Neural crest cell (in vitro differentiated cells): ENCODE results near the gene MYO5A. TPM values are rescaled to one million over a fixed set of nuclear protein-coding genes. Genes with fewer than 3 reads are reported as not detected.
"Not testable (repeated sequence)": the region's sequence is repeated elsewhere in the genome, so short reads cannot be mapped to it uniquely, and the experiment has no call there.

Experiments
- DNase-seq: peaks from one replicate; pipeline ENCODE4 v3.0.0; 2021; ENCODE audit warnings: low read depth, mixed read lengths, low spot score
- H3K27ac Mint-ChIP-seq: one replicate; pipeline ENCODE4 v1.8.0; 2021; ENCODE audit warnings: mild to moderate bottlenecking, mixed read lengths; ENCODE audit not compliant: unreplicated experiment
- H3K27me3 Mint-ChIP-seq: 2 replicates; pipeline ENCODE4 v1.8.0; 2021; ENCODE audit warnings: low read depth, mild to moderate bottlenecking, mixed read lengths
- H3K36me3 Mint-ChIP-seq: 2 replicates; pipeline ENCODE4 v1.8.0; 2021; ENCODE audit warnings: low read depth, mild to moderate bottlenecking, mixed read lengths
- H3K4me1 Mint-ChIP-seq: 2 replicates; pipeline ENCODE4 v1.8.0; 2021; ENCODE audit warnings: mixed read lengths
- H3K4me3 Mint-ChIP-seq: one replicate; pipeline ENCODE4 v1.8.0; 2021; ENCODE audit warnings: mild to moderate bottlenecking, mixed read lengths
- H3K9me3 Mint-ChIP-seq: 2 replicates; pipeline ENCODE4 v1.8.0; 2021; ENCODE audit warnings: mixed read lengths
- CTCF ChIP-seq: fragments of 200-600 bp; sonication (generic); conservative IDR thresholded peaks from 2 replicates; pipeline ENCODE4 v1.5.0; 2021; ENCODE audit warnings: antibody characterized with exemption, mild to moderate bottlenecking
- total RNA-seq: library from RNA; stranded (reverse); gene quantifications from 2 replicates; pipeline ENCODE4 v1.2.1, GENCODE V29; 2021

MYO5A gene
- total RNA-seq, 1 donor from 2014 or later, result 29.1 TPM

- no peak for TF ChIP-seq CTCF
- H3K4me3 Mint-ChIP-seq, result no peak overlapping the region
- no peak for DNase-seq
- H3K4me1 Mint-ChIP-seq, result peaks cover 21% of the 10 kb centered on the region
- H3K9me3 Mint-ChIP-seq, result peaks cover 6% of the 10 kb centered on the region
- no peaks in the 10 kb centered on the region for H3K27me3 Mint-ChIP-seq
- H3K27ac Mint-ChIP-seq, result no peak overlapping the region
- peaks cover 4% of the 10 kb centered on the region for H3K36me3 Mint-ChIP-seq
These were observed 241.6 kb downstream of the MYO5A start for GRCh38 chr15:52287114-52287513.

- not testable (repeated sequence) for H3K36me3 Mint-ChIP-seq, DNase-seq, H3K27me3 Mint-ChIP-seq
These were observed 242.7 kb downstream of the MYO5A start for GRCh38 chr15:52285941-52286340.

GRCh38 chr15:52284164-52284563, 244.5 kb downstream of the MYO5A start:
- no peaks in the 10 kb centered on the region for H3K27me3 Mint-ChIP-seq
- peaks cover 14% of the 10 kb centered on the region for H3K4me1 Mint-ChIP-seq
- H3K9me3 Mint-ChIP-seq, result peaks cover 6% of the 10 kb centered on the region
- H3K27ac Mint-ChIP-seq, result no peak overlapping the region
- TF ChIP-seq CTCF, result no peak
- DNase-seq, result no peak
- no peak overlapping the region for H3K4me3 Mint-ChIP-seq
- H3K36me3 Mint-ChIP-seq, result peaks cover 4% of the 10 kb centered on the region

More at GRCh38 chr15:52285941-52286340, 242.7 kb downstream of the MYO5A start:
- H3K9me3 Mint-ChIP-seq, H3K4me3 Mint-ChIP-seq, H3K27ac Mint-ChIP-seq: not testable (repeated sequence)
- H3K4me1 Mint-ChIP-seq, result peaks cover 21% of the 10 kb centered on the region

- Mint-ChIP-seq H3K4me3 (no peak overlapping the region), H3K4me1 (peaks cover 10% of the 10 kb centered on the region), H3K9me3 (peaks cover 6% of the 10 kb centered on the region), H3K27me3 (no peaks in the 10 kb centered on the region), H3K36me3 (peaks cover 4% of the 10 kb centered on the region), H3K27ac (no peak overlapping the region)
- TF ChIP-seq CTCF, result no peak
- DNase-seq, result no peak
These were observed 245.4 kb downstream of the MYO5A start for GRCh38 chr15:52283281-52283680.

GRCh38 chr15:52282418-52282817, 246.3 kb downstream of the MYO5A start:
- H3K36me3 Mint-ChIP-seq, result peaks cover 4% of the 10 kb centered on the region
- no peak for TF ChIP-seq CTCF
- no peak overlapping the region for H3K4me3 Mint-ChIP-seq
- DNase-seq, result no peak
- H3K27me3 Mint-ChIP-seq, result no peaks in the 10 kb centered on the region
- peaks cover 6% of the 10 kb centered on the region for H3K4me1 Mint-ChIP-seq
- H3K9me3 Mint-ChIP-seq, result peaks cover 6% of the 10 kb centered on the region
- no peak overlapping the region for H3K27ac Mint-ChIP-seq

GRCh38 chr15:52281085-52282035, 247.3 kb downstream of the MYO5A start:
- H3K9me3 Mint-ChIP-seq, result peaks cover 3% of the 10 kb centered on the region
- no peak for DNase-seq
- no peak overlapping the region for H3K4me3 Mint-ChIP-seq
- no peaks in the 10 kb centered on the region for H3K27me3 Mint-ChIP-seq
- no peak overlapping the region for H3K27ac Mint-ChIP-seq
- H3K36me3 Mint-ChIP-seq, result no peaks in the 10 kb centered on the region
- no peaks in the 10 kb centered on the region for H3K4me1 Mint-ChIP-seq
- TF ChIP-seq CTCF, result no peak
